Measurements from ENCODE around the gene KCNAB1.

DNA sequence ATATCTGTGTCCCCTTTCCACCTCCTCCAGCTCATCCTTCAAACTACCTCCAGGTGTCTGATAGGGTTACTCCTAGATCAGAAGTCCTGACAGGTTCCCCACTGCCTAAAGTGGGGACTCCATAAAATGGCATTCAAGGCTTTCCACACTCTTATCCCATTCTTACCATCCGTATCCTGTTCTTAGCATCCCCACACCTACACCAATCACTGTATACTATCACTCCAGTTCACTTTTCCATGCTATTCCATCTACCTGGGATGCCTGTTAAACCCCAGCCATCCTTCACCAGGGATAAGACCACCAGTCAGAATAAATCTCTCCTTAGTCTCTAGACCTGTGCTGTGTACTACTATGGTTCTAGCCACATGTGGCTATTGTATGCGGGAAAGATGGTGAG, 415.4 kb downstream of the KCNAB1 start:
- no peak for TF ChIP-seq EZH2 (IDR thresholded peaks at IDR 0.05; ENCODE audit: low read length, unreplicated experiment)
- TF ChIP-seq, protein P1, sequence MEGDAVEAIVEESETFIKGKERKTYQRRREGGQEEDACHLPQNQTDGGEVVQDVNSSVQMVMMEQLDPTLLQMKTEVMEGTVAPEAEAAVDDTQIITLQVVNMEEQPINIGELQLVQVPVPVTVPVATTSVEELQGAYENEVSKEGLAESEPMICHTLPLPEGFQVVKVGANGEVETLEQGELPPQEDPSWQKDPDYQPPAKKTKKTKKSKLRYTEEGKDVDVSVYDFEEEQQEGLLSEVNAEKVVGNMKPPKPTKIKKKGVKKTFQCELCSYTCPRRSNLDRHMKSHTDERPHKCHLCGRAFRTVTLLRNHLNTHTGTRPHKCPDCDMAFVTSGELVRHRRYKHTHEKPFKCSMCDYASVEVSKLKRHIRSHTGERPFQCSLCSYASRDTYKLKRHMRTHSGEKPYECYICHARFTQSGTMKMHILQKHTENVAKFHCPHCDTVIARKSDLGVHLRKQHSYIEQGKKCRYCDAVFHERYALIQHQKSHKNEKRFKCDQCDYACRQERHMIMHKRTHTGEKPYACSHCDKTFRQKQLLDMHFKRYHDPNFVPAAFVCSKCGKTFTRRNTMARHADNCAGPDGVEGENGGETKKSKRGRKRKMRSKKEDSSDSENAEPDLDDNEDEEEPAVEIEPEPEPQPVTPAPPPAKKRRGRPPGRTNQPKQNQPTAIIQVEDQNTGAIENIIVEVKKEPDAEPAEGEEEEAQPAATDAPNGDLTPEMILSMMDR (conservative IDR thresholded peaks at IDR 0.05; ENCODE audit: low read depth, low read length), result no peak
- TF ChIP-seq EZH2phosphoT487 (IDR thresholded peaks at IDR 0.05; ENCODE audit: borderline replicate concordance, low read length), result no peak

All from PC-3 (cell line).